KMS-11 (cell line): ENCODE data around the gene APOF.

Experiments
- H2AFZ ChIP-seq: fragments of 200-600 bp; sonication (generic); 2 replicates; pipeline ENCODE4 v1.6.1; 2016; ENCODE audit warnings: antibody characterized with exemption, mixed run types, low read depth
- H3K27ac ChIP-seq: fragments of 200-600 bp; sonication (generic); 2 replicates; pipeline ENCODE4 v1.6.1; 2016; ENCODE audit warnings: mild to moderate bottlenecking, mixed run types
- H3K27me3 ChIP-seq: fragments of 200-600 bp; sonication (generic); 2 replicates; pipeline ENCODE4 v1.6.1; 2017; ENCODE audit warnings: mild to moderate bottlenecking, low read depth, mixed run types, moderate library complexity; ENCODE audit not compliant: insufficient read depth
- H3K36me3 ChIP-seq: fragments of 200-600 bp; sonication (generic); 2 replicates; pipeline ENCODE4 v1.6.1; 2017; ENCODE audit warnings: mild to moderate bottlenecking, mixed run types; ENCODE audit not compliant: insufficient read depth
- H3K4me1 ChIP-seq: fragments of 200-600 bp; sonication (generic); 2 replicates; pipeline ENCODE4 v1.6.1; 2016; ENCODE audit warnings: mild to moderate bottlenecking, low read depth, mixed run types; ENCODE audit not compliant: poor library complexity, severe bottlenecking
- H3K4me2 ChIP-seq: fragments of 200-600 bp; sonication (generic); 2 replicates; pipeline ENCODE4 v1.7.0; 2016; ENCODE audit warnings: mild to moderate bottlenecking, mixed run types
- H3K4me3 ChIP-seq: fragments of 200-600 bp; sonication (generic); IDR thresholded peaks from 2 replicates; pipeline ENCODE4 v1.6.1; 2017; ENCODE audit warnings: low read depth, low read length, mixed read lengths; ENCODE audit not compliant: insufficient read depth
- H3K79me2 ChIP-seq: fragments of 200-600 bp; sonication (generic); 2 replicates; pipeline ENCODE4 v1.6.1; 2016; ENCODE audit warnings: low read depth, mixed run types; ENCODE audit not compliant: insufficient read depth
- H3K9ac ChIP-seq: fragments of 200-600 bp; sonication (generic); 2 replicates; pipeline ENCODE4 v1.6.1; 2016; ENCODE audit warnings: mild to moderate bottlenecking, mixed run types
- H4K20me1 ChIP-seq: fragments of 200-600 bp; sonication (generic); 2 replicates; pipeline ENCODE4 v1.6.1; 2016; ENCODE audit warnings: mild to moderate bottlenecking, mixed run types; ENCODE audit not compliant: insufficient read depth
- TF ChIP-seq, protein P1 (sequence below): fragments of 200-600 bp; sonication (generic); conservative IDR thresholded peaks from 2 replicates; pipeline ENCODE4 v1.6.1; 2017; ENCODE audit warnings: low read depth, mild to moderate bottlenecking, antibody characterized with exemption, low read length, moderate library complexity, mixed read lengths

APOF gene

DNA sequence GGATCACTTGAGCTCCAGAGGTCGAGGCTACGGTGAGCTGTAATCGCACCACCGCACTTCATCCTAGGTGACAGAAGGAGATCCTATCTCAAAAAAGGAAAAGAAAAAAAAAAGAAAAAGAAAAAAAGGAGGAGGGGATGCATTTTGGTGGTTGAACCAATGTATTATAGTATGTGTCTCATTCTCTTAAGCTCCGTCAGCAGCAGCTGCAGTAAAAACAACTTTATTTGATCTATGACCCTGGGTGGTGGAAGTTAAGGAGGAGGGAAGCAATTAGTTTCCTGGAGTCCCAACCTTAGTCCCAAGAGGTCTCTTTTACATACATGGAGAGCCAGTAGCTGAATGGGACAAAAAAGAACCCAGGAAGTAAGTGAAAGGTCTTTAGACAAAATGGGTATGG is 26.8 kb upstream of the APOF start:
- no peaks in the 10 kb centered on the region for H3K4me1 ChIP-seq
- no peaks in the 10 kb centered on the region for H3K79me2 ChIP-seq
- no peaks in the 10 kb centered on the region for H3K27me3 ChIP-seq
- TF ChIP-seq, protein P1, sequence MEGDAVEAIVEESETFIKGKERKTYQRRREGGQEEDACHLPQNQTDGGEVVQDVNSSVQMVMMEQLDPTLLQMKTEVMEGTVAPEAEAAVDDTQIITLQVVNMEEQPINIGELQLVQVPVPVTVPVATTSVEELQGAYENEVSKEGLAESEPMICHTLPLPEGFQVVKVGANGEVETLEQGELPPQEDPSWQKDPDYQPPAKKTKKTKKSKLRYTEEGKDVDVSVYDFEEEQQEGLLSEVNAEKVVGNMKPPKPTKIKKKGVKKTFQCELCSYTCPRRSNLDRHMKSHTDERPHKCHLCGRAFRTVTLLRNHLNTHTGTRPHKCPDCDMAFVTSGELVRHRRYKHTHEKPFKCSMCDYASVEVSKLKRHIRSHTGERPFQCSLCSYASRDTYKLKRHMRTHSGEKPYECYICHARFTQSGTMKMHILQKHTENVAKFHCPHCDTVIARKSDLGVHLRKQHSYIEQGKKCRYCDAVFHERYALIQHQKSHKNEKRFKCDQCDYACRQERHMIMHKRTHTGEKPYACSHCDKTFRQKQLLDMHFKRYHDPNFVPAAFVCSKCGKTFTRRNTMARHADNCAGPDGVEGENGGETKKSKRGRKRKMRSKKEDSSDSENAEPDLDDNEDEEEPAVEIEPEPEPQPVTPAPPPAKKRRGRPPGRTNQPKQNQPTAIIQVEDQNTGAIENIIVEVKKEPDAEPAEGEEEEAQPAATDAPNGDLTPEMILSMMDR: no peak
- H3K36me3 ChIP-seq: no peaks in the 10 kb centered on the region
- no peak overlapping the region for H2AFZ ChIP-seq
- no peak overlapping the region for H3K4me2 ChIP-seq
- H3K27ac ChIP-seq: no peak overlapping the region
- no peaks in the 10 kb centered on the region for H4K20me1 ChIP-seq
- no peak overlapping the region for H3K4me3 ChIP-seq
- no peak overlapping the region for H3K9ac ChIP-seq

DNA sequence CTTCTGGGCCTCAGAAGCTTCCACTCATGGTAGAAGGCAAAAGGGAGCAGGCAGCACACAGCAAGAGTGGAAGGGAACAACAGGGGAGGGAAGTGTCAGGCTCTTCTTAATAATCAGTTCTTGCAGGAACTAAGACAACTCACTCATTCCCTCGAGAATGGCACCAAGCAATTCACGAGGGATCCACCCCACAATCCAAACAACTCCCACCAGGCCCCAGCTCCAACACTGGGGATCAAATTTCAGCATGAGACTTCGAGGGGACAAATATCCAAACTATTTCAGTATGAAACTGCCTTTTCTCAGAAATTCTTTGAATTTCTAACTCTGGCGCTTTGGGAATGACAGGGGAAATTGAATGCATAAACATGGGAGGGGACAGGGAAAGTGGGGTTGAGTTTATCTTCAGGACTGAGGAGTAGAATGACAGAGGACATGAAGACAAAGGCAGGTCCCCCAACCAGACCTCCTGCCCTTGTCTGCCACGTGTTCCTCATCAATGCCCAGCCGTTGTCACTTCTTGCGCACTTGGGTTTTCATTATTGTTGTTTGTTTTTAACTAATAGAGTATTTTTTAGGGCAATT is 24.6 kb upstream of the APOF start:
- H3K4me1 ChIP-seq: no peaks in the 10 kb centered on the region
- TF ChIP-seq, protein P1: no peak
- H3K79me2 ChIP-seq: no peaks in the 10 kb centered on the region
- H4K20me1 ChIP-seq: no peaks in the 10 kb centered on the region
- no peak overlapping the region for H3K4me3 ChIP-seq
- H2AFZ ChIP-seq: no peak overlapping the region
- H3K27ac ChIP-seq: no peak overlapping the region
- no peaks in the 10 kb centered on the region for H3K27me3 ChIP-seq
- no peak overlapping the region for H3K9ac ChIP-seq
- no peaks in the 10 kb centered on the region for H3K36me3 ChIP-seq
- H3K4me2 ChIP-seq: no peak overlapping the region

DNA sequence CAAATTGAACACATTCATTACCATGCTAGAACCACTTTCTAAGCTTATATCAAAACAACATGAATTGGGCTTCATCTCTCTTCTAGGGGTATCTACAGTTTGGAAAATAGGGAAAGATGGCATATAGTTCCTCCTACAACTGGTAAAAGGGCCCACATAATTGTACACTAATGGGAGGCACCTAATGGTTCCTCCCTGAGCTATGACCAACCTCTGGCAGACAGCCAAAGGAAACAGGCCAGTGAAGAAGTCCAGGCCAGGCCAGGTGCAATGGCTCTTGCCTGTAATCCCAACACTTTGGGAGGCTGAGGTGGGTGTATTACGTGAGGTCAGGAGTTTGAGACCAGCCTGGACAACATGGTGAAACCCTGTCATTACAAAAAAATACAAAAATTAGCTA is 23.2 kb upstream of the APOF start:
- no peak overlapping the region for H3K27ac ChIP-seq
- H3K9ac ChIP-seq: no peak overlapping the region
- no peaks in the 10 kb centered on the region for H4K20me1 ChIP-seq
- H3K4me1 ChIP-seq: no peaks in the 10 kb centered on the region
- H3K36me3 ChIP-seq: no peaks in the 10 kb centered on the region
- no peak overlapping the region for H2AFZ ChIP-seq
- no peak overlapping the region for H3K4me3 ChIP-seq
- H3K79me2 ChIP-seq: no peaks in the 10 kb centered on the region
- TF ChIP-seq, protein P1: no peak
- no peak overlapping the region for H3K4me2 ChIP-seq
- no peaks in the 10 kb centered on the region for H3K27me3 ChIP-seq

DNA sequence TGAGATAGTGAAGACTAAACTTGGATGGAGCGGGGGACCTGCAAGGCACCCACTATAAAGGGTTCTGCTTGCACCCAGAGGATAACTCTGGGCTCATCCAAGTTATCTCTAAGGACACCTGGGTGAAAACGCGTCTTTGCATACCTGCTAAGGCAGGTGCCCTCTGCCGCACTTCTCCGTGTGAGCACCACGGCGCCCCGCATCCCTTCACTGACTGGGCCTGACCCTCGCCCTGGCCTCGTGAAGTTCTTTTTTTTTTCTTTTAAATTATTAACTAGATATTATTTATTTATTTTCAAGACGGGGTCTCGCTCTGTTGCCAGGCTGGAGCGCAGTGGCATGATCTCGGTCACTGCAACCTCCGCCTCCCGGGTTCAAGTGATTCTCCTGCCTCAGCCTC is 20.0 kb upstream of the APOF start:
- H3K27ac ChIP-seq: no peak overlapping the region
- no peaks in the 10 kb centered on the region for H3K79me2 ChIP-seq
- no peaks in the 10 kb centered on the region for H3K36me3 ChIP-seq
- no peaks in the 10 kb centered on the region for H3K27me3 ChIP-seq
- H3K4me2 ChIP-seq: no peak overlapping the region
- TF ChIP-seq, protein P1: no peak
- no peaks in the 10 kb centered on the region for H3K4me1 ChIP-seq
- H4K20me1 ChIP-seq: no peaks in the 10 kb centered on the region
- H3K9ac ChIP-seq: no peak overlapping the region
- H2AFZ ChIP-seq: no peak overlapping the region
- H3K4me3 ChIP-seq: no peak overlapping the region
